Left ventricle myocardium inferior (tissue), 1 donor: ENCODE data around the gene LSP1. TPM values are rescaled to one million over a fixed set of nuclear protein-coding genes. Genes with fewer than 3 reads are reported as not detected.

Experiments used
- DNase-seq: peaks from one replicate; pipeline ENCODE4 v3.0.0-alpha.2; 2020
- H3K27ac ChIP-seq: fragments of 200-600 bp; replicated peaks from 2 replicates; pipeline ENCODE4 v1.8.0; 2021
- H3K27me3 ChIP-seq: fragments of 200-600 bp; 2 replicates; pipeline ENCODE4 v1.8.0; 2021; ENCODE audit warnings: low read depth
- H3K36me3 ChIP-seq: fragments of 200-600 bp; 2 replicates; pipeline ENCODE4 v1.8.0; 2021
- H3K4me1 ChIP-seq: fragments of 200-600 bp; 2 replicates; pipeline ENCODE4 v1.8.0; 2021
- H3K4me3 ChIP-seq: fragments of 200-600 bp; 2 replicates; pipeline ENCODE4 v1.8.0; 2021; ENCODE audit warnings: mild to moderate bottlenecking, moderate library complexity
- H3K9me3 ChIP-seq: fragments of 200-600 bp; replicated peaks from 2 replicates; pipeline ENCODE4 v1.8.0; 2021
- CTCF ChIP-seq: fragments of 200-600 bp; IDR thresholded peaks from 2 replicates; pipeline ENCODE4 v1.8.0; 2021; ENCODE audit warnings: antibody characterized with exemption, mild to moderate bottlenecking, borderline replicate concordance
- intact Hi-C: fragments of 100-400 bp; cut with micrococcal nuclease; formaldehyde crosslinking; loops from one replicate; pipeline ENCODE4 v1.11.0; 2022
- total RNA-seq: library from RNA; stranded (reverse); fragmentation: NEBNext Ultra II Directional; extraction: Animal tissue kit (Norgen Biotek cat#: 25700); gene quantifications from one replicate; pipeline ENCODE4 v1.2.1, GENCODE V29; 2021
- donor health status: DM: no; HTN: yes; CAD: no; lungs with severe emphysema.

LSP1 gene
- total RNA-seq, 1 donor from 2014 or later: 19.7 TPM

- H3K27ac ChIP-seq: no peak overlapping the region
- no peaks in the 10 kb centered on the region for H3K36me3 ChIP-seq
- intact Hi-C loops: no loop called here
- H3K4me3 ChIP-seq: no peak overlapping the region
- H3K9me3 ChIP-seq: peaks cover 28% of the 10 kb centered on the region
- no peak for DNase-seq
- H3K4me1 ChIP-seq: no peaks in the 10 kb centered on the region
- no peak for TF ChIP-seq CTCF
- H3K27me3 ChIP-seq: peaks cover 42% of the 10 kb centered on the region
Observed at GRCh38 chr11:1815751-1816150, 37.1 kb upstream of the LSP1 start.

- Histone ChIP-seq H3K4me3 (no peak overlapping the region), H3K27ac (no peak overlapping the region), H3K4me1 (no peaks in the 10 kb centered on the region), H3K36me3 (no peaks in the 10 kb centered on the region), H3K9me3 (peaks cover 28% of the 10 kb centered on the region), H3K27me3 (peaks cover 42% of the 10 kb centered on the region)
- intact Hi-C loops: no loop called here
- no peak for TF ChIP-seq CTCF
- DNase-seq: no peak
Observed at GRCh38 chr11:1817000-1817399, 35.9 kb upstream of the LSP1 start.

DNA sequence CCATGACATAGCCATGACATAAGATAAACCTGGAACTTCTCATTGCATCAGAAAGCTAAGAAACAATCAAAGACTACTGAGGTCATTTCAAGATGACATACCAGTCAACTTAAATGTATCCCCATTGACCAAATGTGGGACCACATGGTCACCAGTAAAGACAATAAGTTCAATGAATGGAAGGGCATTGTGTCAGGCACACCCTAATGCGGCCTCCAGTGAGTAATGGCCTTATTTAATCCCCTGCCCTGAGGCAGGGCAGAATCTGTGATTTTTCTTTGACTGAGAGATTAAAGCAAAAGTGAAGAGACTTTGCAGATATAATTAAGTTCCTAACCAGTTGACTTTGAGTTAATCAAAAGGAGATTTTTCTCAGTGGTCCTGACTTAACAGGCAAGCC lies 35.4 kb upstream of the LSP1 start:
- TF ChIP-seq CTCF: no peak
- H3K4me1 ChIP-seq: no peaks in the 10 kb centered on the region
- intact Hi-C loops: no loop called here
- H3K27ac ChIP-seq: no peak overlapping the region
- H3K4me3 ChIP-seq: no peak overlapping the region
- H3K27me3 ChIP-seq: peaks cover 37% of the 10 kb centered on the region
- peaks cover 24% of the 10 kb centered on the region for H3K9me3 ChIP-seq
- no peak for DNase-seq
- no peaks in the 10 kb centered on the region for H3K36me3 ChIP-seq

DNA sequence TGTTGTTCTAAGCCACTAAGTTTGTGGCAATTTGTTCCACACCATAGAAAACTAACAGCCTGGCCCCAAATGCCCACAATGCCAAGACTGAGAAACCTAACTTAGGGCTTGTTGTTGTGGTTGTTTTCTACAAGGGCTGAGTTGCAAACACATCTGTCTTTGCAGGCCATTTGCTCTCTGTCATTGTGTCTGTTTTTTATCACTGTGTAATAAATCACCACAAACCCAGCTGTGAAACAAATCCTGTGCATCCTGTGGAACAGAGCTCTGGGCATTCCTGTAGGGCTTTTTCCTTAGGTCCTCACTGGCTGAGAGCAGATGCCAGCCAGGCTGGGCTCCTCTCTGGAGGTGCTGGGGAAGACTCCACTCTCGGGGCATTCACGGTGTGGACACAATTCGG lies 33.8 kb upstream of the LSP1 start:
- intact Hi-C loops: no loop called here
- DNase-seq: no peak
- no peak for TF ChIP-seq CTCF

GRCh38 chr11:1820463-1821325 lies 32.2 kb upstream of the LSP1 start:
- intact Hi-C loops: no loop called here
- Histone ChIP-seq H3K4me3 (no peak overlapping the region), H3K27me3 (peaks cover 11% of the 10 kb centered on the region), H3K9me3 (peaks cover 24% of the 10 kb centered on the region), H3K27ac (no peak overlapping the region), H3K4me1 (no peaks in the 10 kb centered on the region), H3K36me3 (no peaks in the 10 kb centered on the region)
- DNase-seq: no peak
- TF ChIP-seq CTCF: no peak

More for the DNA sequence above, 33.8 kb upstream of the LSP1 start:
- Histone ChIP-seq H3K4me1 (no peaks in the 10 kb centered on the region), H3K27me3 (peaks cover 26% of the 10 kb centered on the region), H3K9me3 (peaks cover 24% of the 10 kb centered on the region), H3K36me3 (no peaks in the 10 kb centered on the region), H3K4me3 (no peak overlapping the region), H3K27ac (no peak overlapping the region)
